Measurements from ENCODE around the gene SUGCT.
A peak's percentile ranks its signal among the peaks of the same experiment; 100 is the strongest.
"Not testable (repeated sequence)": the region's sequence is repeated elsewhere in the genome, so short reads cannot be mapped to it uniquely, and the experiment has no call there.

SUGCT gene

GRCh38 chr7:40134428-40135316 lies at the start of gene SUGCT, which contains the start of gene MPLKIP:
Gene SUGCT, plus strand, starts transcription at chr7:40135005.
Gene MPLKIP, minus strand, starts transcription at chr7:40134622. Its CDS starts 55 bp downstream, at chr7:40134567.
- Mint-ChIP-seq H3K36me3 (peaks cover 8% of the 10 kb centered on the region), H3K4me3 (peak within 1 kb of the TSS; percentile 93), H3K27me3 (peaks cover 1% of the 10 kb centered on the region), H3K4me1 (peaks cover 30% of the 10 kb centered on the region), H3K27ac (peak within 1 kb of the TSS; percentile 98), H3K9me3 (no peaks in the 10 kb centered on the region)

GRCh38 chr7:40092182-40092581 lies 42.6 kb upstream of the SUGCT start:
- no peak overlapping the region for H3K27ac Mint-ChIP-seq
- peaks cover 7% of the 10 kb centered on the region for H3K4me1 Mint-ChIP-seq
- H3K4me3 Mint-ChIP-seq, result no peak overlapping the region
- no peaks in the 10 kb centered on the region for H3K9me3 Mint-ChIP-seq
- peaks cover 12% of the 10 kb centered on the region for H3K36me3 Mint-ChIP-seq
- no peaks in the 10 kb centered on the region for H3K27me3 Mint-ChIP-seq

DNA sequence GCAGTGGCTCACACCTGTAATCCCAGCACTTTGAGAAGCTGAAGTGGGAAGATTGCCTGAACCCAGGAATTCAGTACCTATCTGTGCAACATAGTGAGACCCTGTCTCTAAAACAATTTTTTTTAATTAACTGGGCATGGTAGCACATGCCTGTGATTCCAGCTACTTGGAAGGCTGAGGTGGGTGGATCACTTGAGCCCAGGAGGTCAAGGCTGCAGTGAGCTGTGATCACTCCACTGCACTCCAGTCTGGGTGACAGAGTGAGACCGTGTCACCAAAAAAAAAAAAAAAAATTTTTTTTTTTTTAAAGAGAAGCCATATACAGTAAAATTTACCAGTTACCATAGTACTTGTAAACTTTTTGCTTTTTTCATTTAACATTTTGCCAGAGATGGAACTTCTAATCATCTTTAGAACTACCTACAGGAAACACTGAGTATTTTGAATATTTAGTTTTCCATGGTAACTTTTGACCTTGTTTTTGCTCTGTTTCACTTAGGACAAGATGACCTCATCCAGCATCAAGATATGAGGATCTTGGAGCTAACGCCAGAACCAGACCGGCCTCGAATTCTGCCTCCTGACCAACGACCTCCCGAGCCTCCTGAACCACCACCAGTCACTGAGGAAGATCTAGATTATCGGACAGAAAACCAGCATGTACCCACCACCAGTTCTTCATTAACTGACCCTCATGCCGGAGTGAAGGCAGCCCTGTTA lies 41.0 kb upstream of the SUGCT start:
- peaks cover 12% of the 10 kb centered on the region for H3K4me1 Mint-ChIP-seq
- H3K27ac Mint-ChIP-seq, result no peak overlapping the region
- H3K4me3 Mint-ChIP-seq, result no peak overlapping the region
- peaks cover 9% of the 10 kb centered on the region for H3K36me3 Mint-ChIP-seq
- H3K27me3 Mint-ChIP-seq, result no peaks in the 10 kb centered on the region
- H3K9me3 Mint-ChIP-seq, result no peaks in the 10 kb centered on the region

DNA sequence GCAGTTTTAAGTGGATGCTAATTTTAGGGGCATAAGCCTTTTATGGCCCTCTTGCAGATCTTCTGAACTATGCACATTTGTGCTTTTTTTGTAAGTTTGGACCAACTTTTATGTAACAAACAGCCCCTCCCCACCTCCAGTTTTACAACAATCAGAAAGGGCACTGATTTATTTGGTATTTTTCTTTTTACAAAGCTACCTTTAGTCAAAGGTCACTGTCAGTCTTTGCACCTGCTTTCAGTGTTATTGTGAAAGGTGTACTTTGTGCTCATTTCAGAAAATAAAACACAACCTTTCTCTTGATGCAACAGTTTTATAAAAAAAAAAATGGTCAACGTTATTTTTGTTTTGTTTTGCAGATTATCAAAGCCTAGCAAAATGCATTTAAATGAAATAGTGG lies 39.6 kb upstream of the SUGCT start:
- peaks cover 12% of the 10 kb centered on the region for H3K4me1 Mint-ChIP-seq
- no peak overlapping the region for H3K4me3 Mint-ChIP-seq
- no peak overlapping the region for H3K27ac Mint-ChIP-seq
- H3K36me3 Mint-ChIP-seq, result peaks cover 7% of the 10 kb centered on the region
- H3K9me3 Mint-ChIP-seq, result no peaks in the 10 kb centered on the region
- H3K27me3 Mint-ChIP-seq, result no peaks in the 10 kb centered on the region

DNA sequence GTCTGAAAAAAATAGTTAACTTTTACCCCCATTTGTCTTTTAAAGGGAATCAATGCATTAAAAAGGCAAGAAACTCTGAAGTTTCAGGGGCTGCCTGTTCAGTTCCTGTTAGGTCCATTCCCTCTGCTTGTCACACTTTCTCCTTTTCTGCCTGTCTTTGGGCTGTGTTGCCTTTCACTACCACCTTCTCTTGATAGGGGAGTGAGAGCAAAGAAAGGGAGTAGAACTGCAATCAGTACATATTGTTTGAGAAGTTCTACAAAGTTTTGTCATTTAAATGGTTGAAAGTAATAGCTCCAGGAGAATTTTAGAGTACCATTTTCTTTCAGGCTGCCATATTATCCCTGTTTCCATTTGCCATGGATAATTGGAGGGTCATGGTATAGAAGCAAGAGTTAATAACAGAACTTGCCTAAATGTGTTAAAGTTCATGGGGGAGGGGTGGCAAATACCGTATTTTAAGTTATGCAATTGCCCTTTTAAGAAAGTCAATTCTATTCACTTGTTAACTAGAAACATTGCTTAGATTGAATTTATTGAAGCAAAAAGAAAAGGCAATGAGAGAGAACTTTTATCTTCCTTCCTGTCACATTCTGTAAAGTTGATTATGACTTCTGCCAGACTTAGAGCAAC lies 39.0 kb upstream of the SUGCT start:
- Mint-ChIP-seq H3K4me3 (no peak overlapping the region), H3K4me1 (peaks cover 12% of the 10 kb centered on the region), H3K27ac (no peak overlapping the region), H3K27me3 (no peaks in the 10 kb centered on the region), H3K9me3 (no peaks in the 10 kb centered on the region), H3K36me3 (peaks cover 7% of the 10 kb centered on the region)

DNA sequence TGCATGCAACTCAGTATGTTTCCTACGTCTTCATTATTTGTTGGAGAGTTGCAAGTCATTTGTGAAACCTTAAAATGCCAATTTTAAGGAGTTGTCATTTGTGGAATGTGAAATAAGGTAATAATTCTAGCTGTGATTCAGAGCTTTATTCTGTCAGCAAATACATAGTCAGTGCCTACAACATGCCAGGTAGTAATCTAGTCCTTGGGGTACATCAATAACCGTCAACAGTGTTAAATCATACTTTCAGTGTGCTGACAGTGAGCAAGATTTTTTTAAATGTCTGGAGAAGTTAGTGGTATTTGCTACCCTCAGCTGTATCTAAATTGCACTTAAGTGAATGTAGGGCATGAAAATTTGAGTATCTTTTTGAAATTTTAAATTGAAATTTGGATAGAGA lies 37.1 kb upstream of the SUGCT start:
- Mint-ChIP-seq H3K9me3 (no peaks in the 10 kb centered on the region), H3K27me3 (no peaks in the 10 kb centered on the region), H3K27ac (no peak overlapping the region), H3K4me3 (no peak overlapping the region), H3K4me1 (peaks cover 12% of the 10 kb centered on the region), H3K36me3 (peaks cover 7% of the 10 kb centered on the region)

GRCh38 chr7:40098810-40099209 lies 36.0 kb upstream of the SUGCT start:
- H3K27ac Mint-ChIP-seq, result no peak overlapping the region
- H3K27me3 Mint-ChIP-seq, result no peaks in the 10 kb centered on the region
- H3K36me3 Mint-ChIP-seq, result peaks cover 4% of the 10 kb centered on the region
- peaks cover 12% of the 10 kb centered on the region for H3K4me1 Mint-ChIP-seq
- no peak overlapping the region for H3K4me3 Mint-ChIP-seq
- H3K9me3 Mint-ChIP-seq, result no peaks in the 10 kb centered on the region

DNA sequence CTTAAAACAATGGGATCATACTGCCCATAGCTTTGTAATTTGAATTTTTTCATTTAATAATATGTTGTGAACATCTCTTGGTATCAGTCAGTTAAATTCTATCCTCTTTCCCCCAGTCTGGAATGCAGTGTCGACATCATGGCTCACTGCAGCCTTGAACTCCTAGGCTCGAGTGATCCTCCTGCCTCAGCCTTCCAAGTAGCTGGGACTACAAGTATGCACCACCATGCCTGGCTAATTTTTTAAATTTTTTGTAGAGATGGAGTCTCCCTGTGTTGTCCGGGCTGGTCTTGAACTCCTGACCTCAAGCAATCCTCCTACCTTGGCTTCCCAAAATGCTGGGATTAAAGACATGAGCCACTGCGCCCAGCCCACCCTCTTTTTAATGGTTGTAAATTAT lies 35.0 kb upstream of the SUGCT start:
- H3K9me3 Mint-ChIP-seq, result no peaks in the 10 kb centered on the region
- no peak overlapping the region for H3K4me3 Mint-ChIP-seq
- H3K4me1 Mint-ChIP-seq, result peaks cover 12% of the 10 kb centered on the region
- H3K36me3 Mint-ChIP-seq, result no peaks in the 10 kb centered on the region
- peak overlapping the region; percentile 46 for H3K27ac Mint-ChIP-seq
- no peaks in the 10 kb centered on the region for H3K27me3 Mint-ChIP-seq

GRCh38 chr7:40101201-40101600 lies 33.6 kb upstream of the SUGCT start:
- H3K27me3 Mint-ChIP-seq, result no peaks in the 10 kb centered on the region
- H3K27ac Mint-ChIP-seq, result no peak overlapping the region
- peaks cover 6% of the 10 kb centered on the region for H3K4me1 Mint-ChIP-seq
- H3K4me3 Mint-ChIP-seq, result no peak overlapping the region
- H3K9me3 Mint-ChIP-seq, result no peaks in the 10 kb centered on the region
- H3K36me3 Mint-ChIP-seq, result no peaks in the 10 kb centered on the region

GRCh38 chr7:40102897-40103296 lies 31.9 kb upstream of the SUGCT start:
- peak overlapping the region; percentile 62 for H3K27ac Mint-ChIP-seq
- H3K4me1 Mint-ChIP-seq, result peaks cover under 1% of the 10 kb centered on the region
- H3K9me3 Mint-ChIP-seq, result no peaks in the 10 kb centered on the region
- H3K27me3 Mint-ChIP-seq, result no peaks in the 10 kb centered on the region
- H3K36me3 Mint-ChIP-seq, result no peaks in the 10 kb centered on the region
- no peak overlapping the region for H3K4me3 Mint-ChIP-seq

GRCh38 chr7:40105879-40106473 lies 28.8 kb upstream of the SUGCT start:
- Mint-ChIP-seq H3K27me3 (no peaks in the 10 kb centered on the region), H3K27ac (no peak overlapping the region), H3K4me3 (no peak overlapping the region), H3K36me3 (no peaks in the 10 kb centered on the region), H3K9me3 (no peaks in the 10 kb centered on the region), H3K4me1 (no peaks in the 10 kb centered on the region)

DNA sequence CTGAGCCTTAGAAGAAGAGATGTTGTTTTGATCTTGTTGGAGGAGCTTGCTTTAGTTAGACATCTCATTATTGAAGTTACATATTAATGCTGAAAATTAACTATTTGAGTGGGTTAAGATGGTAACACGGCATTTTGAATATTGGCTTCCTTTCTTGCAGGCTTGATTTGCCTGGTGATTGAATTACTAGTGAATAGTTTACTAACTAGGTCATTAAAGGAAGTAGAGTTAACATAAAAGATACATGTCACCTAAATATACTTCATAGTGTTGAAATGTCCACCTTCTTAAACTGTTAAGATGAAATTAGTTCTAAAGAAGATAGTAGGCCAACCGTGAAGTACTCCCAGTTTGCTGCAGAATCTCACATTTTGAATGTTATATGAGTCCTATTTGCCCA lies 18.9 kb upstream of the SUGCT start:
- H3K36me3 Mint-ChIP-seq, result peaks cover 6% of the 10 kb centered on the region
- no peak overlapping the region for H3K27ac Mint-ChIP-seq
- H3K4me1 Mint-ChIP-seq, result no peaks in the 10 kb centered on the region
- no peaks in the 10 kb centered on the region for H3K9me3 Mint-ChIP-seq
- H3K27me3 Mint-ChIP-seq, result no peaks in the 10 kb centered on the region
- no peak overlapping the region for H3K4me3 Mint-ChIP-seq

GRCh38 chr7:40117199-40117598 lies 17.6 kb upstream of the SUGCT start:
- H3K27ac Mint-ChIP-seq, H3K36me3 Mint-ChIP-seq, H3K4me1 Mint-ChIP-seq, H3K9me3 Mint-ChIP-seq, H3K27me3 Mint-ChIP-seq, H3K4me3 Mint-ChIP-seq: not testable (repeated sequence)

DNA sequence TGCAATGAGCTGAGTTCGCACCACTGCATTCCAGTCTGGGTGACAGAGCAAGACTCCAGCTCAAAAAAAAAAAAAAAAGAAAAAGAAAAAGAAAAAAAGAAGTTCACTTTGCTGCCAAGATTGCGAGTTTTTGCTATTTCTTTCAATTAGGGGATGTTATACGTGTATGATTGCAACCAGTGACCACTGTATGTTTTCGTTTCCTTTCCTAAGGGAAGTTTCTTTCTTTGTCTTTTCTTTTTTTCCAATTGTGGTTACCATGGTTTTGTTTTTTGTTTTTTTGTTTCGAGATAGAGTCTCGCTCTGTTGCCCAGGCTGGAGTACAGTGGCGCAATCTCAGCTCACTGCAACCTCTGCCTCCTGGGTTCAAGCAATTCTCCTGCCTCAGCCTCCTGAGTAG lies 16.6 kb upstream of the SUGCT start:
- H3K4me1 Mint-ChIP-seq, H3K27me3 Mint-ChIP-seq, H3K36me3 Mint-ChIP-seq, H3K27ac Mint-ChIP-seq, H3K4me3 Mint-ChIP-seq, H3K9me3 Mint-ChIP-seq: not testable (repeated sequence)

GRCh38 chr7:40120020-40120419 lies 14.8 kb upstream of the SUGCT start:
- no peaks in the 10 kb centered on the region for H3K27me3 Mint-ChIP-seq
- no peaks in the 10 kb centered on the region for H3K9me3 Mint-ChIP-seq
- H3K27ac Mint-ChIP-seq, result no peak overlapping the region
- no peak overlapping the region for H3K4me3 Mint-ChIP-seq
- peaks cover 5% of the 10 kb centered on the region for H3K4me1 Mint-ChIP-seq
- H3K36me3 Mint-ChIP-seq, result no peaks in the 10 kb centered on the region
